Measurements from ENCODE around the gene NDUFAF8.

DNA sequence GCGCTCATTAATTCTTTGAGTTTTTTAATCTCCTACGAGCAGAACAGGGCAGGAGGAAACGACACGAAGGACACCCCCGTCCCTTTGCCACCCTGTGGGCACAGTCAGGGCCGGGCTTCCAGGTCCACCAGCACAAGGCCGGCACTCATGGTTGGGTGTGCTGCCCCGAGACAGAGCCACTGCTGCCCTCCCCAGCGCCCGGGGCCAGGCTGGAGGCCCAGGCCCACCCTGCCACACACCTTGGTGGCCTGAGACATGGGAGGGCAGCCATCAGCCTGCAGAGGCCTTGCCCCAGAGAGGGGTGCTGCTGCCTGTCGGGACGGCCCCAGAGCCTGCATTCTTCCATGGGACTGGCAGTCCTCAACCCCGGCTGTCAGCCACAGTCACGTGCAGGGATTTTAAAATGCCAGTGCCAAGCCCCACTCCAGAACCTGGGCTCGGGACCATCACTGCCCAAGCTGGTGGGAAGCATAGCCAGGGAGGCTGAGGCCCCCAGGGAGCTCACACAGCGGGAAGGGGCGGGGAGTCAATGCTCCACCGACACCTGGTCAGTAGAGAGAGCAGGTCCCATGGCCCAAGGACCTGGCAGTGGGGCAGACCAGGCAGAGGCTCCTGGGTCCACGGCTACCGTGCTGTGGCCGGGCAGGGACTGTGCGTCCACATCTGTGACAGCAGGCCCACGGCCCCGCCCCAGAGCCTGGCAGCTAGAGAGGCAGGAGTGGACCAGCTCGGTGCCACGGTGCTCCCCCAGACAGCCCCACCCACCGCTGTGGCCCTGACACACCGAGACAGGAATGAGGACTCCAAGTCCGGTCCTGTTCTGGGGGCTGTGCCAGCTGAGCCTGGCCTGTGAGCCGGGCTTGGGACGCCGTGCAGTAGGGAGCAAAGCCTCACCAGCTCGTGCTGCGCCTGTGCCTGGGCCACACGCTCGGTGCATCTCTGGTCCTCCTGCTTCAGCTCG is 43.9 kb upstream of the NDUFAF8 start:
- TF ChIP-seq, protein P1, sequence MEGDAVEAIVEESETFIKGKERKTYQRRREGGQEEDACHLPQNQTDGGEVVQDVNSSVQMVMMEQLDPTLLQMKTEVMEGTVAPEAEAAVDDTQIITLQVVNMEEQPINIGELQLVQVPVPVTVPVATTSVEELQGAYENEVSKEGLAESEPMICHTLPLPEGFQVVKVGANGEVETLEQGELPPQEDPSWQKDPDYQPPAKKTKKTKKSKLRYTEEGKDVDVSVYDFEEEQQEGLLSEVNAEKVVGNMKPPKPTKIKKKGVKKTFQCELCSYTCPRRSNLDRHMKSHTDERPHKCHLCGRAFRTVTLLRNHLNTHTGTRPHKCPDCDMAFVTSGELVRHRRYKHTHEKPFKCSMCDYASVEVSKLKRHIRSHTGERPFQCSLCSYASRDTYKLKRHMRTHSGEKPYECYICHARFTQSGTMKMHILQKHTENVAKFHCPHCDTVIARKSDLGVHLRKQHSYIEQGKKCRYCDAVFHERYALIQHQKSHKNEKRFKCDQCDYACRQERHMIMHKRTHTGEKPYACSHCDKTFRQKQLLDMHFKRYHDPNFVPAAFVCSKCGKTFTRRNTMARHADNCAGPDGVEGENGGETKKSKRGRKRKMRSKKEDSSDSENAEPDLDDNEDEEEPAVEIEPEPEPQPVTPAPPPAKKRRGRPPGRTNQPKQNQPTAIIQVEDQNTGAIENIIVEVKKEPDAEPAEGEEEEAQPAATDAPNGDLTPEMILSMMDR (IDR thresholded peaks at IDR 0.05) = no peak
- no peak for TF ChIP-seq POLR2A (IDR thresholded peaks at IDR 0.05)

Measured in uterus (tissue), 2 donors.